ENCODE measurements around the gene SSX1. TPM values are rescaled to one million over a fixed set of nuclear protein-coding genes. Genes with fewer than 3 reads are reported as not detected.
A peak's percentile ranks its signal among the peaks of the same experiment; 100 is the strongest.
"Not testable (repeated sequence)": the region's sequence is repeated elsewhere in the genome, so short reads cannot be mapped to it uniquely, and the experiment has no call there.

The SSX1 gene
- total RNA-seq (not detected), polyA plus RNA-seq (ENCODE audit: insufficient read depth, low read depth, low replicate concordance) (not detected)
- long read RNA-seq, donor 1, result 0 reads
- long read RNA-seq, donor 2, result 0 reads
- long read RNA-seq, donor 3, result 0 reads
- long read RNA-seq, donor 4, result 0 reads
- long read RNA-seq, donor 5, result 0 reads
- long read RNA-seq, donor 6, result 0 reads
- long read RNA-seq, donor 7, result 0 reads
- long read RNA-seq, donor 8, result 0 reads
- long read RNA-seq, donor 9, result 0 reads
- long read RNA-seq, donor 10, result 0 reads

- H3K4me1 ChIP-seq (ENCODE audit: control insufficient read depth in 2 of 3, insufficient read depth in 2 of 3, low read depth in 1 of 3, low read length in 3 of 3); FAIRE-seq; H3K27ac ChIP-seq (ENCODE audit: low read depth in 2 of 2, low read length in 2 of 2); DNase-seq; H3K27me3 ChIP-seq (ENCODE audit: control insufficient read depth, insufficient read depth, low read length); H3K36me3 ChIP-seq (ENCODE audit: control insufficient read depth in 2 of 3, insufficient read depth in 3 of 3, low read length in 3 of 3); H3K9ac ChIP-seq (ENCODE audit: low read length in 3 of 3); H3K9me3 ChIP-seq (ENCODE audit: control insufficient read depth in 2 of 3, insufficient read depth in 1 of 3, low read length in 3 of 3); intact Hi-C loops (cut with DNase I); H3K4me3 ChIP-seq (ENCODE audit: low read length in 3 of 3): not testable (repeated sequence)
Measured at GRCh38 chrX:48255062-48255796, at the start of gene SSX1. Gene SSX1, plus strand, starts transcription at chrX:48255392. Its CDS starts 1,850 bp downstream, at chrX:48257242.

- FAIRE-seq; H3K36me3 ChIP-seq (ENCODE audit: control insufficient read depth in 2 of 3, insufficient read depth in 3 of 3, low read length in 3 of 3); intact Hi-C loops (cut with DNase I); H3K27me3 ChIP-seq (ENCODE audit: control insufficient read depth, insufficient read depth, low read length); H3K4me3 ChIP-seq (ENCODE audit: low read length in 3 of 3); H3K27ac ChIP-seq (ENCODE audit: low read depth in 2 of 2, low read length in 2 of 2); H3K4me1 ChIP-seq (ENCODE audit: control insufficient read depth in 2 of 3, insufficient read depth in 2 of 3, low read depth in 1 of 3, low read length in 3 of 3); H3K9ac ChIP-seq (ENCODE audit: low read length in 3 of 3); H3K9me3 ChIP-seq (ENCODE audit: control insufficient read depth in 2 of 3, insufficient read depth in 1 of 3, low read length in 3 of 3): not testable (repeated sequence)
- peak in 1 of 5 donors; percentile 9 for DNase-seq
Measured at GRCh38 chrX:48214341-48214740, 40.9 kb upstream of the SSX1 start.

GRCh38 chrX:48224196-48224595 is 31.0 kb upstream of the SSX1 start:
- H3K4me1 ChIP-seq (ENCODE audit: control insufficient read depth in 2 of 3, insufficient read depth in 2 of 3, low read depth in 1 of 3, low read length in 3 of 3); H3K27ac ChIP-seq (ENCODE audit: low read depth in 2 of 2, low read length in 2 of 2); H3K4me3 ChIP-seq (ENCODE audit: low read length in 3 of 3); FAIRE-seq; intact Hi-C loops (cut with DNase I); H3K9me3 ChIP-seq (ENCODE audit: control insufficient read depth in 2 of 3, insufficient read depth in 1 of 3, low read length in 3 of 3); H3K9ac ChIP-seq (ENCODE audit: low read length in 3 of 3); DNase-seq; H3K27me3 ChIP-seq (ENCODE audit: control insufficient read depth, insufficient read depth, low read length); H3K36me3 ChIP-seq (ENCODE audit: control insufficient read depth in 2 of 3, insufficient read depth in 3 of 3, low read length in 3 of 3): not testable (repeated sequence)

- H3K27me3 ChIP-seq (ENCODE audit: control insufficient read depth, insufficient read depth, low read length); DNase-seq; H3K4me3 ChIP-seq (ENCODE audit: low read length in 3 of 3); H3K4me1 ChIP-seq (ENCODE audit: control insufficient read depth in 2 of 3, insufficient read depth in 2 of 3, low read depth in 1 of 3, low read length in 3 of 3); H3K36me3 ChIP-seq (ENCODE audit: control insufficient read depth in 2 of 3, insufficient read depth in 3 of 3, low read length in 3 of 3); H3K9ac ChIP-seq (ENCODE audit: low read length in 3 of 3); intact Hi-C loops (cut with DNase I); FAIRE-seq; H3K9me3 ChIP-seq (ENCODE audit: control insufficient read depth in 2 of 3, insufficient read depth in 1 of 3, low read length in 3 of 3); H3K27ac ChIP-seq (ENCODE audit: low read depth in 2 of 2, low read length in 2 of 2): not testable (repeated sequence)
Measured at GRCh38 chrX:48252945-48253344, 2.2 kb upstream of the SSX1 start.

- H3K27ac ChIP-seq (ENCODE audit: low read depth in 2 of 2, low read length in 2 of 2); H3K9ac ChIP-seq (ENCODE audit: low read length in 3 of 3); FAIRE-seq; H3K36me3 ChIP-seq (ENCODE audit: control insufficient read depth in 2 of 3, insufficient read depth in 3 of 3, low read length in 3 of 3); H3K4me3 ChIP-seq (ENCODE audit: low read length in 3 of 3); intact Hi-C loops (cut with DNase I); H3K27me3 ChIP-seq (ENCODE audit: control insufficient read depth, insufficient read depth, low read length); DNase-seq; H3K4me1 ChIP-seq (ENCODE audit: control insufficient read depth in 2 of 3, insufficient read depth in 2 of 3, low read depth in 1 of 3, low read length in 3 of 3); H3K9me3 ChIP-seq (ENCODE audit: control insufficient read depth in 2 of 3, insufficient read depth in 1 of 3, low read length in 3 of 3): not testable (repeated sequence)
Measured at GRCh38 chrX:48274365-48274764, 19.2 kb downstream of the SSX1 start.

GRCh38 chrX:48278958-48279357 is 23.8 kb downstream of the SSX1 start:
- DNase-seq (no peak), FAIRE-seq (no peak)
- no peak overlapping the region for H3K4me3 ChIP-seq (ENCODE audit: low read length in 3 of 3)
- H3K36me3 ChIP-seq (ENCODE audit: control insufficient read depth in 2 of 3, insufficient read depth in 3 of 3, low read length in 3 of 3), result no peaks in the 10 kb centered on the region
- no peaks in the 10 kb centered on the region for H3K9me3 ChIP-seq (ENCODE audit: control insufficient read depth in 2 of 3, insufficient read depth in 1 of 3, low read length in 3 of 3)
- H3K27ac ChIP-seq (ENCODE audit: low read depth in 2 of 2, low read length in 2 of 2), result no peak overlapping the region
- H3K27me3 ChIP-seq (ENCODE audit: control insufficient read depth, insufficient read depth, low read length), result no peaks in the 10 kb centered on the region
- no peak for TF ChIP-seq CTCF (IDR thresholded peaks at IDR 0.05; ENCODE audit: borderline replicate concordance, extremely low read depth, insufficient read depth)
- intact Hi-C loops (cut with DNase I), result no loop called here
- no peak overlapping the region for H3K9ac ChIP-seq (ENCODE audit: low read length in 3 of 3)
- no peaks in the 10 kb centered on the region for H3K4me1 ChIP-seq (ENCODE audit: control insufficient read depth in 2 of 3, insufficient read depth in 2 of 3, low read depth in 1 of 3, low read length in 3 of 3)

- H3K27ac ChIP-seq (ENCODE audit: low read depth in 2 of 2, low read length in 2 of 2); DNase-seq; H3K4me3 ChIP-seq (ENCODE audit: low read length in 3 of 3); H3K27me3 ChIP-seq (ENCODE audit: control insufficient read depth, insufficient read depth, low read length); H3K9ac ChIP-seq (ENCODE audit: low read length in 3 of 3); H3K36me3 ChIP-seq (ENCODE audit: control insufficient read depth in 2 of 3, insufficient read depth in 3 of 3, low read length in 3 of 3); H3K9me3 ChIP-seq (ENCODE audit: control insufficient read depth in 2 of 3, insufficient read depth in 1 of 3, low read length in 3 of 3); H3K4me1 ChIP-seq (ENCODE audit: control insufficient read depth in 2 of 3, insufficient read depth in 2 of 3, low read depth in 1 of 3, low read length in 3 of 3); FAIRE-seq; intact Hi-C loops (cut with DNase I): not testable (repeated sequence)
Measured at GRCh38 chrX:48280729-48281128, 25.5 kb downstream of the SSX1 start.

Data from kidney (tissue), 22 donors.